ENCODE results near the gene SIX5.
"Not testable (repeated sequence)": the region's sequence is repeated elsewhere in the genome, so short reads cannot be mapped to it uniquely, and the experiment has no call there.

SIX5 gene

GRCh38 chr19:45739498-45740439 lies 29.3 kb downstream of the SIX5 start:
- no peak overlapping the region for H3K4me3 ChIP-seq (ENCODE audit: low read depth in 1 of 5, low read length in 5 of 5)
- no peaks in the 10 kb centered on the region for H3K36me3 ChIP-seq (ENCODE audit: control insufficient read depth in 5 of 5, insufficient read depth in 5 of 5, low read length in 5 of 5)
- no peak overlapping the region for H3K27ac ChIP-seq (ENCODE audit: low read depth, low read length)
- H3K27me3 ChIP-seq (ENCODE audit: control insufficient read depth in 5 of 5, insufficient read depth in 4 of 5, low read length in 5 of 5), result peaks cover 0 to 1% (median 0%) of the 10 kb centered on the region in 5 donors
- no peaks in the 10 kb centered on the region for H3K9me3 ChIP-seq (ENCODE audit: control insufficient read depth in 5 of 5, low read length in 5 of 5)
- no peaks in the 10 kb centered on the region for H3K4me1 ChIP-seq (ENCODE audit: control insufficient read depth in 5 of 5, insufficient read depth in 5 of 5, low read length in 5 of 5)
- H3K9ac ChIP-seq (ENCODE audit: low read length in 5 of 5), result no peak overlapping the region

GRCh38 chr19:45733160-45733810 lies 35.8 kb downstream of the SIX5 start, which contains the start of gene MEIOSIN:
Gene MEIOSIN (plus strand): TSS chr19:45733439. CDS start chr19:45735377, 1,938 bp downstream.
- H3K36me3 ChIP-seq (ENCODE audit: control insufficient read depth in 5 of 5, insufficient read depth in 5 of 5, low read length in 5 of 5), result no peaks in the 10 kb centered on the region

GRCh38 chr19:45730368-45731288 lies 38.4 kb downstream of the SIX5 start, which contains the start of gene FBXO46:
Gene FBXO46 (minus strand): TSS chr19:45730896. CDS start chr19:45713495, 17,401 bp downstream.
- Histone ChIP-seq H3K4me3 (ENCODE audit: low read depth in 1 of 5, low read length in 5 of 5) (peak within 1 kb of the TSS; percentile 75 to 95 (median 88)), H3K9me3 (ENCODE audit: control insufficient read depth in 5 of 5, low read length in 5 of 5) (no peaks in the 10 kb centered on the region), H3K36me3 (ENCODE audit: control insufficient read depth in 5 of 5, insufficient read depth in 5 of 5, low read length in 5 of 5) (no peaks in the 10 kb centered on the region), H3K27me3 (ENCODE audit: control insufficient read depth in 5 of 5, insufficient read depth in 4 of 5, low read length in 5 of 5) (no peaks in the 10 kb centered on the region), H3K4me1 (ENCODE audit: control insufficient read depth in 5 of 5, insufficient read depth in 5 of 5, low read length in 5 of 5) (peaks cover 7 to 22% (median 16%) of the 10 kb centered on the region in 5 donors), H3K27ac (ENCODE audit: low read depth, low read length) (peak within 1 kb of the TSS; percentile 80), H3K9ac (ENCODE audit: low read length in 5 of 5) (peak within 1 kb of the TSS; percentile 82 to 96 (median 90))

More at GRCh38 chr19:45733160-45733810, 35.8 kb downstream of the SIX5 start, which contains the start of gene MEIOSIN:
- Histone ChIP-seq H3K4me1 (ENCODE audit: control insufficient read depth in 5 of 5, insufficient read depth in 5 of 5, low read length in 5 of 5) (peaks cover 7 to 21% (median 13%) of the 10 kb centered on the region in 5 donors), H3K9me3 (ENCODE audit: control insufficient read depth in 5 of 5, low read length in 5 of 5) (no peaks in the 10 kb centered on the region), H3K27me3 (ENCODE audit: control insufficient read depth in 5 of 5, insufficient read depth in 4 of 5, low read length in 5 of 5) (no peaks in the 10 kb centered on the region), H3K4me3 (ENCODE audit: low read depth in 1 of 5, low read length in 5 of 5) (no peak within 1 kb of the TSS), H3K9ac (ENCODE audit: low read length in 5 of 5) (no peak within 1 kb of the TSS), H3K27ac (ENCODE audit: low read depth, low read length) (no peak within 1 kb of the TSS)

- Histone ChIP-seq H3K4me3 (ENCODE audit: low read depth in 1 of 5, low read length in 5 of 5) (peak overlapping the region; percentile 75 to 95 (median 88)), H3K27me3 (ENCODE audit: control insufficient read depth in 5 of 5, insufficient read depth in 4 of 5, low read length in 5 of 5) (no peaks in the 10 kb centered on the region), H3K4me1 (ENCODE audit: control insufficient read depth in 5 of 5, insufficient read depth in 5 of 5, low read length in 5 of 5) (peaks cover 7 to 22% (median 16%) of the 10 kb centered on the region in 5 donors), H3K9me3 (ENCODE audit: control insufficient read depth in 5 of 5, low read length in 5 of 5) (no peaks in the 10 kb centered on the region), H3K36me3 (ENCODE audit: control insufficient read depth in 5 of 5, insufficient read depth in 5 of 5, low read length in 5 of 5) (no peaks in the 10 kb centered on the region), H3K27ac (ENCODE audit: low read depth, low read length) (peak overlapping the region; percentile 80), H3K9ac (ENCODE audit: low read length in 5 of 5) (peak overlapping the region; percentile 82 to 96 (median 90))
Measured at GRCh38 chr19:45729800-45730290, 39.2 kb downstream of the SIX5 start.

GRCh38 chr19:45728683-45729082 lies 40.4 kb downstream of the SIX5 start:
- not testable (repeated sequence) for H3K27ac ChIP-seq (ENCODE audit: low read depth, low read length); H3K27me3 ChIP-seq (ENCODE audit: control insufficient read depth in 5 of 5, insufficient read depth in 4 of 5, low read length in 5 of 5); H3K4me3 ChIP-seq (ENCODE audit: low read depth in 1 of 5, low read length in 5 of 5); H3K9ac ChIP-seq (ENCODE audit: low read length in 5 of 5); H3K36me3 ChIP-seq (ENCODE audit: control insufficient read depth in 5 of 5, insufficient read depth in 5 of 5, low read length in 5 of 5); H3K9me3 ChIP-seq (ENCODE audit: control insufficient read depth in 5 of 5, low read length in 5 of 5)
- H3K4me1 ChIP-seq (ENCODE audit: control insufficient read depth in 5 of 5, insufficient read depth in 5 of 5, low read length in 5 of 5), result peaks cover 7 to 22% (median 16%) of the 10 kb centered on the region in 5 donors

GRCh38 chr19:45720065-45720464 lies 49.0 kb downstream of the SIX5 start:
- not testable (repeated sequence) for H3K36me3 ChIP-seq (ENCODE audit: control insufficient read depth in 5 of 5, insufficient read depth in 5 of 5, low read length in 5 of 5); H3K4me3 ChIP-seq (ENCODE audit: low read depth in 1 of 5, low read length in 5 of 5); H3K9me3 ChIP-seq (ENCODE audit: control insufficient read depth in 5 of 5, low read length in 5 of 5); H3K27ac ChIP-seq (ENCODE audit: low read depth, low read length); H3K9ac ChIP-seq (ENCODE audit: low read length in 5 of 5); H3K27me3 ChIP-seq (ENCODE audit: control insufficient read depth in 5 of 5, insufficient read depth in 4 of 5, low read length in 5 of 5)
- peaks cover 10 to 31% (median 26%) of the 10 kb centered on the region in 5 donors for H3K4me1 ChIP-seq (ENCODE audit: control insufficient read depth in 5 of 5, insufficient read depth in 5 of 5, low read length in 5 of 5)

GRCh38 chr19:45717983-45718650 lies 50.9 kb downstream of the SIX5 start:
- Histone ChIP-seq H3K4me3 (ENCODE audit: low read depth in 1 of 5, low read length in 5 of 5) (peak overlapping the region; percentile 55 to 87 (median 70)), H3K4me1 (ENCODE audit: control insufficient read depth in 5 of 5, insufficient read depth in 5 of 5, low read length in 5 of 5) (peaks cover 10 to 31% (median 26%) of the 10 kb centered on the region in 5 donors), H3K27ac (ENCODE audit: low read depth, low read length) (peak overlapping the region; percentile 86), H3K27me3 (ENCODE audit: control insufficient read depth in 5 of 5, insufficient read depth in 4 of 5, low read length in 5 of 5) (no peaks in the 10 kb centered on the region), H3K9ac (ENCODE audit: low read length in 5 of 5) (peak overlapping the region; percentile 30 to 84 (median 74)), H3K9me3 (ENCODE audit: control insufficient read depth in 5 of 5, low read length in 5 of 5) (no peaks in the 10 kb centered on the region), H3K36me3 (ENCODE audit: control insufficient read depth in 5 of 5, insufficient read depth in 5 of 5, low read length in 5 of 5) (peaks cover 0 to 6% (median 2%) of the 10 kb centered on the region in 5 donors)

- Histone ChIP-seq H3K27me3 (ENCODE audit: control insufficient read depth in 5 of 5, insufficient read depth in 4 of 5, low read length in 5 of 5) (no peaks in the 10 kb centered on the region), H3K36me3 (ENCODE audit: control insufficient read depth in 5 of 5, insufficient read depth in 5 of 5, low read length in 5 of 5) (peaks cover 0 to 11% (median 8%) of the 10 kb centered on the region in 5 donors), H3K27ac (ENCODE audit: low read depth, low read length) (peak overlapping the region; percentile 86), H3K9me3 (ENCODE audit: control insufficient read depth in 5 of 5, low read length in 5 of 5) (no peaks in the 10 kb centered on the region), H3K4me3 (ENCODE audit: low read depth in 1 of 5, low read length in 5 of 5) (peak overlapping the region; percentile 70 to 94 (median 84)), H3K9ac (ENCODE audit: low read length in 5 of 5) (peak overlapping the region; percentile 81 to 92 (median 88)), H3K4me1 (ENCODE audit: control insufficient read depth in 5 of 5, insufficient read depth in 5 of 5, low read length in 5 of 5) (peaks cover 10 to 31% (median 26%) of the 10 kb centered on the region in 5 donors)
Measured at GRCh38 chr19:45717131-45717982, 51.7 kb downstream of the SIX5 start.

All from subcutaneous abdominal adipose tissue (tissue), 5 donors.